LNCaP clone FGC (cell line): Measurements from ENCODE around the gene ITM2C.

ENCODE experiments used
- DNase-seq: peaks from one replicate; pipeline ENCODE4 v3.0.0-alpha.2; 2011; ENCODE audit warnings: low read depth
- H3K4me3 ChIP-seq: 2 replicates; pipeline ENCODE4 v1.5.1; 2011; ENCODE audit warnings: mild to moderate bottlenecking, low read depth, low read length, control low read depth
- TF ChIP-seq, protein P1 (sequence below): IDR thresholded peaks from 2 replicates; pipeline ENCODE4 v1.5.1; 2012; ENCODE audit warnings: mild to moderate bottlenecking; ENCODE audit not compliant: control insufficient read depth, insufficient read depth; ENCODE audit errors: extremely low read depth

ITM2C gene

DNA sequence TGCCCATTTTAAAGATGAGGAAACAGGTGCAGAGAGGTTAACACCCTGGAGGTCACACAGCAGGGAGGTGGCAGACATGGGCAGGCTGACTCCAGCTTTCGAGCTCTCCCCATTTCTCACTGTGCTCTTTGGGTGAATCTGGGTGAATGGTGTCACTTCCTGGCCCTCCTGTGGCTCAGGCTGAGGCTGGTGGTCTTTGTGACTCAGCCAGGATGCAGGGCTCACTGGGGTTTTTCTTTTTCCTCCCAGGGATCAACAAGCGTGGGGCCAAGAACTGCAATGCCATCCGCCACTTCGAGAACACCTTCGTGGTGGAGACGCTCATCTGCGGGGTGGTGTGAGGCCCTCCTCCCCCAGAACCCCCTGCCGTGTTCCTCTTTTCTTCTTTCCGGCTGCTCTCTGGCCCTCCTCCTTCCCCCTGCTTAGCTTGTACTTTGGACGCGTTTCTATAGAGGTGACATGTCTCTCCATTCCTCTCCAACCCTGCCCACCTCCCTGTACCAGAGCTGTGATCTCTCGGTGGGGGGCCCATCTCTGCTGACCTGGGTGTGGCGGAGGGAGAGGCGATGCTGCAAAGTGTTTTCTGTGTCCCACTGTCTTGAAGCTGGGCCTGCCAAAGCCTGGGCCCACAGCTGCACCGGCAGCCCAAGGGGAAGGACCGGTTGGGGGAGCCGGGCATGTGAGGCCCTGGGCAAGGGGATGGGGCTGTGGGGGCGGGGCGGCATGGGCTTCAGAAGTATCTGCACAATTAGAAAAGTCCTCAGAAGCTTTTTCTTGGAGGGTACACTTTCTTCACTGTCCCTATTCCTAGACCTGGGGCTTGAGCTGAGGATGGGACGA, 13.2 kb downstream of the ITM2C start:
- TF ChIP-seq, protein P1, sequence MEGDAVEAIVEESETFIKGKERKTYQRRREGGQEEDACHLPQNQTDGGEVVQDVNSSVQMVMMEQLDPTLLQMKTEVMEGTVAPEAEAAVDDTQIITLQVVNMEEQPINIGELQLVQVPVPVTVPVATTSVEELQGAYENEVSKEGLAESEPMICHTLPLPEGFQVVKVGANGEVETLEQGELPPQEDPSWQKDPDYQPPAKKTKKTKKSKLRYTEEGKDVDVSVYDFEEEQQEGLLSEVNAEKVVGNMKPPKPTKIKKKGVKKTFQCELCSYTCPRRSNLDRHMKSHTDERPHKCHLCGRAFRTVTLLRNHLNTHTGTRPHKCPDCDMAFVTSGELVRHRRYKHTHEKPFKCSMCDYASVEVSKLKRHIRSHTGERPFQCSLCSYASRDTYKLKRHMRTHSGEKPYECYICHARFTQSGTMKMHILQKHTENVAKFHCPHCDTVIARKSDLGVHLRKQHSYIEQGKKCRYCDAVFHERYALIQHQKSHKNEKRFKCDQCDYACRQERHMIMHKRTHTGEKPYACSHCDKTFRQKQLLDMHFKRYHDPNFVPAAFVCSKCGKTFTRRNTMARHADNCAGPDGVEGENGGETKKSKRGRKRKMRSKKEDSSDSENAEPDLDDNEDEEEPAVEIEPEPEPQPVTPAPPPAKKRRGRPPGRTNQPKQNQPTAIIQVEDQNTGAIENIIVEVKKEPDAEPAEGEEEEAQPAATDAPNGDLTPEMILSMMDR = no peak
- DNase-seq = no peak
- H3K4me3 ChIP-seq = no peak overlapping the region

- H3K4me3 ChIP-seq = no peak overlapping the region
- TF ChIP-seq, protein P1 = no peak
- no peak for DNase-seq
Measured at GRCh38 chr2:230878599-230879188, 14.0 kb downstream of the ITM2C start.

DNA sequence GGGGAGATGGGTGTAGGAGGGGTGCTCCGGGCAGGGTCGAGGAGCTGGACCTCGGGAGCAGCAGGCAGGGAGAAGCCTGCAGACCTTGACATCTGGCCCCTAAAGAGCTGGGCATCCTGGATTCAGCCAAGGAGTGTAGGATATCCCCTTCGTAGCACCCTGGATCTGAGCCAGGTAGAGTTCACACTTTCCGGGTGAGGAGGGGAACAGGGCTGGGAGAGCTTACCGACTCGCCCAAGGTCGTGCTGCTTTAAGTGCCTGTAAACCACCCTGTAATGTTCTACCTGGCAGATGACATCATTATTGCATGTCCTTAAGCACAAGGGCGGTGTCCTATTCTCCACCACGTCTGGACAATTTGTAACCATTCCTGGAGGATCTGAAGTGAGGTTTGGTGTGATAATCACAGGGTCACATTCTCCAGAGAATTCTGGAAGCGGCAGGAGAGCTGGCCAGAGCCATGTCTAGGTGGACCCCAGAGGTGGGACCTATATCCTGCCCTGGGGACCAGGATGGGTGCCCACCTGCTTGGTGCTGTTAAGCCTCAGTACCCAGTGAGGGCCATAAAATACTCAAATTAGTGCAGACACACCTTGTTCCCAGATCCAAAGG, 14.6 kb downstream of the ITM2C start:
- TF ChIP-seq, protein P1 = no peak
- H3K4me3 ChIP-seq = no peak overlapping the region
- no peak for DNase-seq

GRCh38 chr2:230879891-230880290, 15.1 kb downstream of the ITM2C start:
- no peak for DNase-seq
- TF ChIP-seq, protein P1 = no peak
- H3K4me3 ChIP-seq = no peak overlapping the region

- TF ChIP-seq, protein P1 = no peak
- DNase-seq = no peak
- H3K4me3 ChIP-seq = no peak overlapping the region
Measured at GRCh38 chr2:230881840-230882239, 17.1 kb downstream of the ITM2C start.

GRCh38 chr2:230885463-230886130, 20.9 kb downstream of the ITM2C start:
- H3K4me3 ChIP-seq = no peak overlapping the region
- DNase-seq = no peak
- TF ChIP-seq, protein P1 = no peak
